HG03139 (cell line): ENCODE measurements around the gene CLDN3.
A peak's percentile ranks its signal among the peaks of the same experiment; 100 is the strongest.
"Not testable (repeated sequence)": the region's sequence is repeated elsewhere in the genome, so short reads cannot be mapped to it uniquely, and the experiment has no call there.

Experiments
- ATAC-seq: cut with Tn5 transposase; IDR thresholded peaks from one replicate; pipeline ENCODE4 v1.9.1; 2021; ENCODE audit not compliant: unreplicated experiment

The CLDN3 gene

GRCh38 chr7:73738220-73738611 is 31.9 kb downstream of the CLDN3 start:
- ATAC-seq = no peak

GRCh38 chr7:73737491-73738219 is 32.4 kb downstream of the CLDN3 start:
- ATAC-seq = no peak

DNA sequence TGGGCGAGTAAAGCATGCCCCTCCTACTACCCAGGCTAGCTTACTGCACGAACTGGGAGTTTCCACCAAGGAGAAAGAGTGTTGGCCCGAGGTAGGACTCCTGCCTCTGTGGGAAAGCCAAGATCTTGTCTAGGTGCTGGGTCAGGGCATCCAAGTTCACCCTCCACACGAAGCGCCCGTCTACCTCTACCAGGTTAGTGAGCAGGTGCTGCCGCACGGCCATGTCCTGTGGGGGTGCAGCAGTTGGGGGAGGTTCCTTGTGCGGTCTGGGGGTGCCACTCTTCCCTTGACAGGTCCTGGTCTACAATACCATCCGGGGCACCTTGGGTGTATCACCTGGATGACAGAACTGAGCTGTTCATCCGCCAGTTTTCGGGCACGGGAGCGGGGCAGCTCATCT is 33.2 kb downstream of the CLDN3 start:
- ATAC-seq = no peak

- ATAC-seq = no peak
Measured at GRCh38 chr7:73735528-73735905, 34.6 kb downstream of the CLDN3 start.

GRCh38 chr7:73734619-73735527 is 35.2 kb downstream of the CLDN3 start:
- peak; percentile 40 for ATAC-seq

DNA sequence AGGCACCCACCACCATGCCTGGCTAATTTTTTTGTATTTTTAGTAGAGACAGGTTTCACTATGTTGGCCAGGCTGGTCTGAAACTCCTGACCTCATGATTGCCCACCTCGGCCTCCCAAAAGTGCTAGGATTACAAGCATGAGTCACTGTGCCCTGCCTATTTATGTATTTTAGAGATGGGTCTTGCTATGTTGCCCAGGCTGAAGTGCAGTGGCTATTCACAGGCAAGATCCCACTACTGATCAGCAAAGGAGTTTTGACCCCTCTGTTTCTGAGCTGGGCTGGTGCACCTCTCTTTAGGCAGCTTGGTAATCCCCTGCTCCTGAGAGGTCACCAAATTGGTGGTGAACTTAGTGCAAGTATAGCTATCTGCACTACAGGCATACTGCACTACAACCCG is 37.7 kb downstream of the CLDN3 start:
- no peak for ATAC-seq

DNA sequence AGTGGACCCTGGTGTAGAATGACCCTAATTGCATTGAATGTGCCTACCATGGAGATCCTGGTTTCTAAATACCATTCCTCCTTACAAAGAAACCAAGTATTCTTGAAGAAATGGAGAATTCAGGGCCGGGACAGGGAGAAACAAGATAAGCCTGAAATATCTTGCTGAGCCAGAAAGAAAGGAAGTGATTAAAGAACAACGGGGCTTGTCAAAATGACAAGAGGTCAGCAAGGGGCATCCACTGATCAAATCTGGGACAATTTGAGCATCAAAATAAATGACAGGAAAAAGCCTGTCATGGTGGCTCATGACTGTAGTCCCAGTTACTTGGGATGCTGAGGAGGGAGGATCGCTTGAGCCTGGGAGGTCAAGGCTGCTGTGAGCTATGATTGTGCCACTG is 39.6 kb downstream of the CLDN3 start:
- no peak for ATAC-seq

DNA sequence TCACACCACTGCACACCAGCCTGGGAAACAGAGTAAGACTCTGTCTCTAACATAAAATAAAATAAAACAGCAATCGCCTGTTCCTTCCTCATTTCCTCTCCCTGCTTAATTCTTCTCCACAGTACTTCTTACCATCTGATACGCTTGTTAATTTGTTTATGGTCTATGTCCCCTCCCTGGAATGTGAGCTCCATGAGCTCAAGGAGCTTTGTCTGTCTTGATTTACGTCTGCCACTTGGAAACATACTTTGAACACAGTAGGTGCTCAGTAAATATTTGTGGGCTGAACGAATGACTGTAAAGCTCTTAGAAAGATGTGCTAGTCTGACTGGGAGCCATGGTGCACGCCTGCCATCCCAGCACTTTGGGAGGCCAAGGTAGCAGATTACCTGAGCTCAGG is 41.5 kb downstream of the CLDN3 start:
- no peak for ATAC-seq

GRCh38 chr7:73727952-73728351 is 42.1 kb downstream of the CLDN3 start:
- ATAC-seq = no peak

GRCh38 chr7:73726083-73726466 is 44.0 kb downstream of the CLDN3 start:
- ATAC-seq = no peak

GRCh38 chr7:73723813-73724212 is 46.3 kb downstream of the CLDN3 start:
- no peak for ATAC-seq

DNA sequence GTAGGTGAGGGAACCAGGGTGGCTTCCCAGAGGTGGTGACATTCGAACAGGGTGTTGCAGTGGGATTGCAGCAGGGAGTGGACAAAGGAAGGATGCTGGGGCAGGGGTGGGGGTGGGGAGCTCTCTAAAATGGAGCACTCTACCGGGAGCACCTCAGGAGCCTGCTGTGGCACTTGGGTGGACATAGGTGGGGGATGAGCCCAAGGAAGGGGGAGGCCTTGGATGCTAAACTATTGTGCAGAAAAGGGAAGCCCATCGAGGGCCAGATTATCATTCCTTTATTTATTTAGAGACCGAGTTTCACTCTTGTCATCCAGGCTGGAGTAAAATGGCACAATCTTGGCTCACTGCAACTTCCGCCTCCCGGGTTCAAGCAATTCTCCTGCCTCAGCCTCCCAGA is 47.3 kb downstream of the CLDN3 start:
- ATAC-seq = no peak

DNA sequence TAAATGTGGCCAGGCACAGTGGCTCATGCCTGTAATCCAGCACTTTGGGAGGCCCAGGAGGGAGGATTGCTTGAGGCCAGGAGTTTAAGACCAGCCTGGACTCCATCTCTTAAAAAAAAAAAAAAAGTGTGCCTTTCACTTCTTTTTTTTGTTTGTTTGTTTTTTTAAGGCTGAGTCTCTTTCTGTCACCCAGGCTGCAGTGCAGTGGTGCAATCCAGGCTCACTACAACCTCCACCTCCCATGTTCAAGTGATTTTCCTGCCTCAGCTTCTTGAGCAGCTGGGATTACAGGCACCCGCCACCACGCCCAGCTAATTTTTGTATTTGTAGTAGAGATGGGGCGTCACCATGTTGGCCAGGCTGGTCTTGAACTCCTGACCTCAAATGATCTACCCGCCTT is 47.9 kb downstream of the CLDN3 start:
- ATAC-seq = not testable (repeated sequence)

DNA sequence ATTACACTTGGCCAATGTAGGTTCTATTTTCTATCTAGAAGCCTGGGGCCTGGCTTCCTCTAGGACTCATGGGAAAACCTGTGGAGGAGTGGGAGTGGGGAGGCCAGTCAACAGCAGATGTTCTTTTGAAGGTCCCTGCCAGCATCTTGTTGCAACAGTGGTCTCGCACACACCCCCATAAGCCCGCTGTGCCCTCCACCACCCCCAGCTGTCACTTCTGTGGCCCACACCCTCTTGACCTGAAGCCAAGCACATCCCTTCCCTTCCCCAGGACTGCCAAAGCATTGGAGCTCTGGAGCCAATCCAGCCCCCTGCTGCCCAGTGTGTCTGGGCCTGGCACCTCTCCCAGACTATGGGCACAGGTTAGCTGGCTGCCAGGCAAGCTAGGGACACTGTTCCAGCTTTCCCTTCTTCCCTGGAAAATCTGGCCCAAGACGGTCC is 48.7 kb downstream of the CLDN3 start:
- no peak for ATAC-seq

GRCh38 chr7:73720443-73720842 is 49.6 kb downstream of the CLDN3 start:
- ATAC-seq = not testable (repeated sequence)

- peak; percentile 10 for ATAC-seq
Measured at GRCh38 chr7:73719806-73720169, 50.3 kb downstream of the CLDN3 start.
